ENCODE measurements around the gene CXorf66. TPM values are rescaled to one million over a fixed set of nuclear protein-coding genes. Genes with fewer than 3 reads are reported as not detected.

CXorf66 gene
- total RNA-seq, 1 donor from 2014 or later, result not detected

- Histone ChIP-seq H3K27me3 (ENCODE audit: low read depth) (no peaks in the 10 kb centered on the region), H3K27ac (replicated peaks) (peak overlapping the region; percentile 37), H3K4me1 (no peaks in the 10 kb centered on the region), H3K36me3 (no peaks in the 10 kb centered on the region), H3K9me3 (replicated peaks) (no peaks in the 10 kb centered on the region), H3K4me3 (peak overlapping the region; percentile 83)
- intact Hi-C loops (cut with micrococcal nuclease), result no loop called here
- no peak for TF ChIP-seq CTCF (IDR thresholded peaks at IDR 0.05; ENCODE audit: borderline replicate concordance)
- DNase-seq, result no peak
Observed at GRCh38 chrX:139931646-139932072, 33.7 kb downstream of the CXorf66 start.

DNA sequence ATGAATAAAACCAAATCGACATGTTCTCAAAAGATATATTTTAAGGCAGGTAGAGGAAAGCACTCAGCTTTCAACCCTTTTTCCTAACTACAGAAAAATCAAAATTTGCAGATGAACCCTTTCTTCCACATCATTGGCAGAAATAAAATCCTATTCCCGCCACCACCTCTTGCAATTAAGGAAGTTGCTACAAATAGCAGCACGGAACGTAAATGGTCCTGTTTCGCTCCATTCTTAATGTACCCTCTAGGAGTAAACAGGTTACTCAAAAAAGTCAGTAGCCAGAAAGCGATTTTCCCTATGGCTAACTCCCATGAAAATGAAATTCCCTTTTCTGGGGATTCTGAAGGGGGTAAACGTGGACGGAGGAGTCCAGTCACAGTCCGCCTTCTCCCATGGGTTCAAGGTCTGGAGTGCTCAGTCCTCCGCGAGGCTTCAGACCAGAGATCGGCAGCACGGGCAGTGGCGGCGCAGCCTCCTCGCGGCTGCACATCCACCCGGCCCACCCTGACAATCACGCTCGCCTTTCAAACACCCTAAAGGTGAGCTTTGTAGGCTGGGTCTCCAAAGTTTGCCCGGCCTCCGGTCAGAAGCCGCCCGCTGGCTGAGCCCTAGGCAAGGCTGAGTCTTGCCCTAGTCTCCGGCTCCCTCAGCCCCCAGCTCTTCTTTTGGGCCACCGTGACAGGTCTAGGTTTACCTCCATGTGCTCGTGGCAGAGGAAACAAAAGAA is 34.2 kb downstream of the CXorf66 start:
- Histone ChIP-seq H3K27me3 (ENCODE audit: low read depth) (no peaks in the 10 kb centered on the region), H3K4me3 (peak overlapping the region; percentile 83), H3K4me1 (no peaks in the 10 kb centered on the region), H3K9me3 (replicated peaks) (no peaks in the 10 kb centered on the region), H3K36me3 (no peaks in the 10 kb centered on the region), H3K27ac (replicated peaks) (no peak overlapping the region)
- no peak for TF ChIP-seq CTCF (IDR thresholded peaks at IDR 0.05; ENCODE audit: borderline replicate concordance)
- DNase-seq, result peak; percentile 12
- intact Hi-C loops (cut with micrococcal nuclease), result loop anchor here (1.0 kb wide), 1 partner anchor 49 kb away; no protein-coding TSS in a partner anchor

- no peak for TF ChIP-seq CTCF (IDR thresholded peaks at IDR 0.05; ENCODE audit: borderline replicate concordance)
- no peaks in the 10 kb centered on the region for H3K27me3 ChIP-seq (ENCODE audit: low read depth)
- H3K4me1 ChIP-seq, result no peaks in the 10 kb centered on the region
- no peaks in the 10 kb centered on the region for H3K36me3 ChIP-seq
- intact Hi-C loops (cut with micrococcal nuclease), result loop anchor here (1.0 kb wide), 1 partner anchor 48 kb away; no protein-coding TSS in a partner anchor
- H3K27ac ChIP-seq (replicated peaks), result no peak overlapping the region
- DNase-seq, result no peak
- peak overlapping the region; percentile 83 for H3K4me3 ChIP-seq
- no peaks in the 10 kb centered on the region for H3K9me3 ChIP-seq (replicated peaks)
Observed at GRCh38 chrX:139930401-139930800, 34.9 kb downstream of the CXorf66 start.

GRCh38 chrX:139929876-139930275 is 35.4 kb downstream of the CXorf66 start:
- no peak overlapping the region for H3K4me3 ChIP-seq
- no peak for TF ChIP-seq CTCF (IDR thresholded peaks at IDR 0.05; ENCODE audit: borderline replicate concordance)
- no peaks in the 10 kb centered on the region for H3K4me1 ChIP-seq
- no peaks in the 10 kb centered on the region for H3K9me3 ChIP-seq (replicated peaks)
- intact Hi-C loops (cut with micrococcal nuclease), result loop anchor here (1.0 kb wide), 1 partner anchor 48 kb away; no protein-coding TSS in a partner anchor
- no peak overlapping the region for H3K27ac ChIP-seq (replicated peaks)
- no peak for DNase-seq
- H3K27me3 ChIP-seq (ENCODE audit: low read depth), result no peaks in the 10 kb centered on the region
- no peaks in the 10 kb centered on the region for H3K36me3 ChIP-seq

DNA sequence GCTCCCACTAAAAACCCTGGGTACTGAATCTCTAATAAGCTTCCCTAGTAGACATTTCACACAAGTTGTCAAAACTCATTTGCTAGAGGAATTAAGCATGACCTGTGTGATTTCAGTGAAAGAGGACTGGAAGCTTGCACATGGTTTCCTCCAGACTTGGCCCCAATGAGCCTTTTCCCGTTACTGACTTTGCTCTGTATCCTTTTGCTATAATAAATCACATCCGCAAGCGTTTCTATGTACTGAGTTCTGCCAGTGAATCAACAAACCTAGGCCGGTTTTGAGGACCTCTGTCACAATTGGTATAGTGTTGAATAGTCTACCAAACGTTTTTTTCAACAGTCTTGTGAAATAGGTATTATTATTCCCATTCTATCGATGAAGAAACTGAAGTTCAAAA is 40.6 kb downstream of the CXorf66 start:
- H3K4me3 ChIP-seq, result no peak overlapping the region
- intact Hi-C loops (cut with micrococcal nuclease), result no loop called here
- no peak for DNase-seq
- no peaks in the 10 kb centered on the region for H3K9me3 ChIP-seq (replicated peaks)
- no peaks in the 10 kb centered on the region for H3K36me3 ChIP-seq
- TF ChIP-seq CTCF (IDR thresholded peaks at IDR 0.05; ENCODE audit: borderline replicate concordance), result no peak
- H3K27me3 ChIP-seq (ENCODE audit: low read depth), result no peaks in the 10 kb centered on the region
- H3K4me1 ChIP-seq, result no peaks in the 10 kb centered on the region
- no peak overlapping the region for H3K27ac ChIP-seq (replicated peaks)
